RCC 7860 (cell line): ENCODE data around the gene APLF.

ENCODE experiments used
- DNase-seq: peaks from one replicate; pipeline ENCODE4 v3.0.0-alpha.2; 2015; ENCODE audit warnings: low spot score
- FAIRE-seq: peaks from 2 replicates; lab custom pipeline; 2012; peaks lifted over from hg19 to GRCh38; lab: Jason Lieb, UNC

Gene APLF, protein sequence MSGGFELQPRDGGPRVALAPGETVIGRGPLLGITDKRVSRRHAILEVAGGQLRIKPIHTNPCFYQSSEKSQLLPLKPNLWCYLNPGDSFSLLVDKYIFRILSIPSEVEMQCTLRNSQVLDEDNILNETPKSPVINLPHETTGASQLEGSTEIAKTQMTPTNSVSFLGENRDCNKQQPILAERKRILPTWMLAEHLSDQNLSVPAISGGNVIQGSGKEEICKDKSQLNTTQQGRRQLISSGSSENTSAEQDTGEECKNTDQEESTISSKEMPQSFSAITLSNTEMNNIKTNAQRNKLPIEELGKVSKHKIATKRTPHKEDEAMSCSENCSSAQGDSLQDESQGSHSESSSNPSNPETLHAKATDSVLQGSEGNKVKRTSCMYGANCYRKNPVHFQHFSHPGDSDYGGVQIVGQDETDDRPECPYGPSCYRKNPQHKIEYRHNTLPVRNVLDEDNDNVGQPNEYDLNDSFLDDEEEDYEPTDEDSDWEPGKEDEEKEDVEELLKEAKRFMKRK

DNA sequence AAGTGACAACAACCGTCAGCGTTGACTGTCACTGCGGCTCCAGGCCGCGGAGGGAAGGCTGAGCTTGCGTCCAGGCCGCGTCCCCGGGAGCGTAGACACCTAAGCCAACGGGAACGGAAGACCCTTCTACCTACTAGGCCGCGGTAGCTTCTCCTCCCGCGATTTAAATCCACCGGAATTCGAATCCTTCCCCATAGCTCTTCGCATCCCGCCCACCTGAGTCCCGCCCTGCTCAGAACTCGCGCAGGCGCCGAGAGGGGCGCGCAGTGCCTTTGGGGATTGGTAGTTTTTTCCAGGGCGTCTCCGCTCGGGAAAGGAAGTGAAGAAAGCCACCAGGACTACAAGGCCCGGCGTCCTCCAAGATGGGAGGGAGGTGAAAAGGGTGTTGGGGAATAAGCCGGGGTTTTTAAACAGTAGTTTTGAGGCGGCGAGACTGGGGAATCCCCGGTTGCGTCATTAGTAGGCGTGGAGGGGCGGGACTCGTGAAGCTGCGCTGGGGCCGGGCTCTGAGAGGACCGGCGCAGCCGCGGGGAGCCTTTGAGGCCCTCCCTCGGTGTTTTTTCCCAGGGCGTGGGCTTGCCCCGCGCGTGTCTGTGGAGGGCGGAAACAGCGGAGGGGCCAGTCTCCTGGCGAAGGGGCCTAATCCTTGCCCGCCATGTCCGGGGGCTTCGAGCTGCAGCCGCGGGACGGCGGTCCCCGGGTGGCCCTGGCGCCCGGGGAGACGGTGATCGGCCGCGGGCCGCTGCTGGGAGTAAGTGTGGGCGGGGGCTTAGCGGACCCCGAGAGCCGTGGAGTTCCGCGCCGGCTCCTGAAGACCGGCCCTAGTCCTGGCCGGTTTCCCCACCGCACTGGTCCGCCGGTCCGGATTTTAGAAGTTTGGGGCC lies at the start of gene APLF, which contains the start of gene FBXO48:
Gene APLF (plus strand): TSS at position 509 of the 884 bp plus-strand sequence. CDS start 147 bp downstream, at position 656.
Gene FBXO48 (minus strand): TSS at position 218 of the 884 bp plus-strand sequence. CDS start 2,149 bp downstream, outside the sequence.
- DNase-seq (peak; percentile 94), FAIRE-seq (peak; percentile 91)

DNA sequence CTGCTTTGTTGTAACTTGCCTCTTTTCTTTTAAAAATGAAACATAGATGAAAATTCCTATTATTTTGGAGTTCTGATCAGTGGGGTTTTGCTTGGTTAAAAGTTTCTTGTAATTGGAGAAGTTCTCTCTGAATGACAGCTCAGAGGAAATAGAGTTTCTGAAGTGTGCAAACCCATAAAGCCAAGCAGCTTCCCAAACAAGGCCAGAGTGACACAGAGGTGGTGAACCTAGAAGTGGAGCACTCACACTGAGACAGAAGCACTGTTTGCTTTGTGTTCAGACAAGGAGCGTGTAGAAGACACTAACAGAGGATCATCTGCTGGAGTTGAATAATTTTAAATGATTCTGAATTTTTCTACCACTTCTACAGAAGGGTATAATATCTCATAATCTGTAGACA lies 49.5 kb upstream of the APLF start:
- FAIRE-seq (no peak), DNase-seq (no peak)

DNA sequence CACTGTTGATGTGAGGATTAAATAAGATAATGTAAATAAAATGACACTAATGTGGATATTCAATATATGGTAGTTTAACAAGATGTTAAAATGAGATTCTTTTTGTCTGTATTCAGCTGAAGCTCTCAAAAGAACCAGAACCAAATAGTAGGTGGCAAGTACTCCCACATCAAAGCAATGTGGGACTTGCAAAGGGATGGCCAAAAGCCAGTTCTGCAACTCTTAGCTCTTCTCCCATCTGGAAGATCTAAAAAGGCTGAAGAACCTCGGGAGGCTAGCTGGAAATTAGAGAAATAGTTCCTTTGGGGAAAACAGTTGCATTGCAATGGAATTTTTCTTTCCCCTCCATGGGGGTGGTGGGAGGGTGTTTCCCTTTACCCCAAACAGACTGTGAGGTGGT lies 49.0 kb upstream of the APLF start:
- no peak for DNase-seq
- no peak for FAIRE-seq

DNA sequence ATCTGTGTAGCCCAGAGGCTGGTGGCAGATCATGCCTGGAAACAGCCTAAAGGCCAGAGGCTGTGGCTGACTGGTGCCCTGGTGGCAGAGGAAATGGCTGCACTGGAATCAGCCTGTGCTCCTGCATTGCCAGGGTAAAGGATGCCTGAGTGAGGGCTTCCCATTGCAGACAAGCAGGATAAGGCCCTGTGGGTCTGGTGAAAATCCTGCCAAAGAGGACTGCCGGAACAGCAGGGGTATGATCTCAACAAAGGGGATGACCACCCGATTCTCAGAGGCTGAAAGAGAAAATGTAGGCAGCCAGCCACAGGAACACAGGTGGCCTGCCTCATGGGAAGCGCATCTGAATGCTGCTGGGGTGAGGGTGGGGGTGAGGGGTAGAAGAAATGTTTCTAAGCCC lies 48.5 kb upstream of the APLF start:
- DNase-seq (no peak), FAIRE-seq (no peak)

DNA sequence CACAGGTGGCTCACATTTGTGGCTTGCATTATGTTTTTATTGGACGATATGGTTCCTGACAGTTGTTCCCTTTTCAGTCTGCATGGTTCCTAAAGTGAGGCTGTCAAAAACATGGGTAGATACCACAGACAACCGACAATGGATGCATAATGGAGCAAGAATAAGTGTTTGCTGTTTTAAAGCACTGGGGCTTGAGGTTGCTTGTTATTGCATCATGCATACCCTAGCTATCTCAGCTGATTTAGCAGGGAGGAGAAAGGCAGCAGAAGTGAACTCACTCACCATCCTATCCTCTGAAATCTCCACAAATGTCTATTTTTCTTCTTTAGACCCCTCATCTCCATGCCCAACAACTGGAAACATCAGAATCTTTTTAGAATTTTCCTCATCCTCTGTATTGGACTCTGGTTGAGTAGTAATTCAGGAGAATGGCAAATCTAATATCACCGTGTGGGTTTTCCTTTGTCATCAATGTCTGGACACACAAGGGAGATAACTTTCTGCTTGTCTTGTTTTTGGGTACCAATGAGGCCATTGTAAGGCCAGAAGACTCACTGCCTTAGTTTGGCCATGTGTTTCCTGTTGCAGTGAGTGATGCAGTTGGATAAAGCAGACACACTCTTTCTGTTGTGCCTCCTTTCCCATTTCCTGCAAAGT lies 47.0 kb upstream of the APLF start:
- DNase-seq, result no peak
- no peak for FAIRE-seq

DNA sequence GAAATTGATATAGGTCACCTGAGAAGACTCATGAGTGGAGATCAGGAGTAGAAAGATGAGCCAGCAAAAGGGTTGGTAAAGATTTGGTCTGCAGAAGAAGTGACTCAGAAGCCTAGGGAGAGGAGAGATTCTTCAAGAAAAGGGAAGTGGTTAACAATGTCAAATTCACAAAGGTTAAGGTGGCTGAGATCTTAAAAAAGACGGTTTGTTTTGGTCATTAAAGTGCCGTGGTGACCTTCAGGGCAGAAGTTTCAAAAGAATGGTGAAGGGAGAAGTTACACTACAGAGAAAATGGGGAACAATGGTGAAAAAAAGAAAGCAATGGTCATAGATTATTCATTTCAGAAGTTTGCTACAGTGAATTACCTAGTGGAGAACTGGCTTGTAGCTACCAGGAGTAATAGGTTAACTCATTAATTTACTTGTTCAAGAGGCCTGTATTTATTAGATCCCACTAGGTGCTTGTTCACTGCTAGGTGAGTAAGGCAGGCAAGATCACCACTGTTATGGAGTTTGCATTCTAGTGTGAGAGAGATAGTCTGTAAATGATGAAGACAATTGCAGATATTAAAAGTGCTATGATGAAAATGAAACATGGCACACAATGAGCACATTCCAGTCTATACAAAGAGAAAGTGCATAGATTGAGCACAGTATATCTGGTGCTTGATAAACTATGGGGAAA lies 43.3 kb upstream of the APLF start:
- DNase-seq (no peak), FAIRE-seq (no peak)

DNA sequence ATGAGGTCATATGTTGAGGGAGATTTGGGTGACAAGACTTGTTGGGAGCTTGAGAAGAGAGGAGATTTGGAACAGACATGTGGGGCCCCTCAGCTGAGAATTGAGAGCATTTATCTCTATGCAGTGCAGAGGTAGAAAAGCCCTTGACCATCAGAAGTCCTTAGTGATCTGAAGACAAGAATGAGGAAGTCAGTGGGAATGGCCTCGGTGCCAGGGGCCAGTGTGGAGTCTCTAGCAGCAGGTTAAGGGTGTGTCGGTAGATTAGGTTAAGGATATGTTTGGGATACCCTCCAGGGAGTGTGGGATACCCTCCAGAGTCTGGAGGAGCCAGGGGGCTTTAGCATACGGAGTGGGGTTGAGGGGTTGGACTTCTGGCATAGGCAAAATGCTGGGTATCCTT lies 41.9 kb upstream of the APLF start:
- no peak for DNase-seq
- FAIRE-seq, result no peak

DNA sequence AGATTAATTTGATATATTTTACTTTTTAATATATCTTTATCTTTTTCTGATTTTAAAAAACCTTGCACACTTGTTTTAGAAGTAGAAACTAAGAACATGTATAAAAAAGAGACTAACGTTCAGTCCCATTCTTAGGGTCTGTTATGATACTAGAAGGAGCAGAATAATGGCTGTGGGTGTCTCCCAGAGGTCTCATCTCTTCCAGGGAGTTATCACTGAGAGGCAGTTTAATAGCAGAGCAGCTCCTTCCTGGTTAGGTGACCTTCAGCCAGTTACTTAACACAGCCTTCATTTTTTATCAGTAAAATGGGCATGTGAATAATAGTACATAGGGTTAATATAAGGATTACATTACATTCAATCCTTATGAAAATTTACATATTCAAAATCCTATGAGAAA lies 40.9 kb upstream of the APLF start:
- DNase-seq (no peak), FAIRE-seq (no peak)

DNA sequence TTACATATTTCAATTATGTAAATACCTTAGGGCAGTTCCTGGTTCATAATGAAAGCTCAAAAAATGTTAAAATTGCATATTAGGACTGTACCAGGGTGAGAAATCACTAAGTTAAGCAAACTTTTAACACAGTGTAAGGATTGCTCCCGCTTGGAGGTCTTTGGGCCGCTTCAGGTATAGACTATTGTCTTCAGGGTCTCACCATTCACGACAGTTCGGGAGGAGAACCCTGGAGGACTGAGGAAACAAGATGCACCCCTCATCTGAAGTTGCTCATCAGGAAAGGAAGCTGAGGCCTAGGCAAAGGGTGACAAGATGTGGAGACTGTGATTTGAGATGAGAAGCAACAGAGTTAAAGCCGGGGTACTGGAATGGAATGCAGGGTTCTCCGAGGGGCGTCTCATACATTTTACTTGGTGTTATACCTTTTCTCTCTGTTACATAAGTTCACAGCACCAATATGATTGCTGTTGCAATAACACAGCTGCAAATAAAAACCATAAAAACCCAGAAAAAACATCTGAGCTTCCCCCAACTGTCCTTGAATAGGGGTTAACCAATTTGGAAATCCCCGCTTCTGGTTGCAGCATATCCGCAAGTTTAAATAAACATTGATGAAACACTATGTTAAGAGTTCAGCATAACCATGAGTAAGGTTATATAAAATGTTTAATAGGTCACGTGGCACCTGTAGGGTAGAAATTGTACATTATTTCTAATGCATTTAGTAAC lies 40.4 kb upstream of the APLF start:
- no peak for DNase-seq
- FAIRE-seq, result no peak

DNA sequence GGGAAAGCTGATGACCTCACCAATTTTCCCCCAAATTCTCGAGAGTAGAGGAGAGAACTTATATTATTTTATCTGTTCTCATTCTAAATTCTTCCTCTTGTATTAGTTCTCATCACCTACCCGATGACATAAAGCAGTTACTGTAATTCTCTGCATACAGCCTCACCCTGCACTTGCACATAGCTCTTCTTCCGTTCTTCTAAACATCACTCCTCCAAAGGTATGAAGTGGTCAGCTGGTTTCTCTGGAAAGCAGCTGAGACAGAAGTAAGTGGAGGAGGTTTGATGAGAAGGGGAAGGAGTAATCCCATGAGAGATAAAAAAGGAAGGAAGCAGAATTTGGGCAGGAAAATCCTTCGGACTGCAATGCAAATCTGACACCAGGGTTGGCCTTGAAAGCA lies 39.3 kb upstream of the APLF start:
- FAIRE-seq, result no peak
- DNase-seq, result no peak

DNA sequence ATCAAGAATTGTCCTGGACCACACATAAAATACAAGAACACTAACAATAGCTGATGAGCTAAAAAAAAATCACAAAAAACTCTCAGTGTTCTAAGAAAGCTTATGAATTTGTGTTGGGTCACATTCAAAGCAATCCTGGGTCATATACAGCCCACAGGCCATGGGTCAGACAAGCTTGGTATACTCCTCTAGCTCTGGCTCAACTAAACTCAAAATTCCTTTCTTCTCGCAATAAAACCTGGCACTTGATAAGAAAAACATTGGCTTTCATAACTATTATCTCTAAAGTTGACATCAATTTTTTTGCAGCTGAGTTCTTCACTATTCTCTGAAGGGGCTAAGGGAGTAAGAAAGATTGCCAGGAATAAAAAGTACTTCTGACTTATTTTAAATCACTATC lies 38.6 kb upstream of the APLF start:
- no peak for FAIRE-seq
- DNase-seq, result no peak

DNA sequence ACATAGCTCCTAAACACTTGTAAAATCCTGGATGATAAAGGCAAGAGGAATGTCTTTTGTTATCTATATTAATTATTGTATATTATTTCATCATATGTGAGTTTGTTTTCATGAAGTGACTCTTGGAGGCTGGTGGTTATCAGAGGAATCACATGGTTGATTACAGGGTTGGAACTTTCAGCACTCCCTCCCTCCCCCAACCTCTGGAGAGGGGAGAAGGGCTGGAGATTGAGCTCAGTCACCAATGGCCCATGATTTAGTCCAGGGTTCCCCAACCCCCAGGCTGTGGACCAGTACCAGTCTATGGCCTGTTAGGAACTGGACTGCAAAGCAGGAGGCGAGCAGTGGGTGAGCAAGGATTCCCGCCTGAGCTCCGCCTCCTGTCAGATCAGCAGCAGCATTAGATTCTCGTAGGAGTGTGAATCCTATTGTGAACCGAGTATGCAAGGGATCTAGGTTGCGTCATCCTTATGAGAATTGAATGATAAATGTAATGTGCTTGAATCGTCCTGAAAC lies 38.0 kb upstream of the APLF start:
- no peak for FAIRE-seq
- DNase-seq, result no peak

DNA sequence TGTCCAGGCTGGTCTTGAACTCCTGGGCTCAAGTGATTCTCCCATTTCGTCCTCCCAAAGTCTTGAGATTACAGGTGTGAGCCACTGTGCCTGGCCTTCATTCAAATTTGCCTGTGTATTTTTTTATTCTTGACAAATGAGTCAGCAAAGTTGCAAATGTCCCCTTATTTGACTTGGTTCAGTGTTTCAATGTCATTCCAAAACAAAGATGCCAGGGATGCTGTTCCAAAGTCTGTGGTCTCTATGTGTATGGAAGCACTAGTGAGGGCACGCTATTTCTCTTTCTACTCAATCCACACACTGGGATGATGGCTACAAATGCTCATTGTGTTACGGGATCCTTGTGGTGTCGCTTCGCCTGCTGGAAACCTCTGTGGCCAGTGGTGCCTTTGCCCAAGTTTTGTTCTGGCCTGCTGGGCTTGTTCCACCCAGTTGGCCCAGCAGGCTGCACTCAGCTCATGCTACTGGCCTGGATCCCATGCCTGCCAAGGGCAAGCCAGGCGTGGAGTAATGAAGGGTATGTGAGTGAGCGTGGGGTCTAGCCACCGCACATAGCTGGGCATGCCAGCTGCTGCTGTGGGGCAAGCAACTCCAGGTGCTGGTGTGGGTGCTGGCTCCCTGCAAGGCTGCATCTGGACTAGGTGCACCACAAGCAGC lies 35.9 kb upstream of the APLF start:
- DNase-seq (no peak), FAIRE-seq (no peak)

DNA sequence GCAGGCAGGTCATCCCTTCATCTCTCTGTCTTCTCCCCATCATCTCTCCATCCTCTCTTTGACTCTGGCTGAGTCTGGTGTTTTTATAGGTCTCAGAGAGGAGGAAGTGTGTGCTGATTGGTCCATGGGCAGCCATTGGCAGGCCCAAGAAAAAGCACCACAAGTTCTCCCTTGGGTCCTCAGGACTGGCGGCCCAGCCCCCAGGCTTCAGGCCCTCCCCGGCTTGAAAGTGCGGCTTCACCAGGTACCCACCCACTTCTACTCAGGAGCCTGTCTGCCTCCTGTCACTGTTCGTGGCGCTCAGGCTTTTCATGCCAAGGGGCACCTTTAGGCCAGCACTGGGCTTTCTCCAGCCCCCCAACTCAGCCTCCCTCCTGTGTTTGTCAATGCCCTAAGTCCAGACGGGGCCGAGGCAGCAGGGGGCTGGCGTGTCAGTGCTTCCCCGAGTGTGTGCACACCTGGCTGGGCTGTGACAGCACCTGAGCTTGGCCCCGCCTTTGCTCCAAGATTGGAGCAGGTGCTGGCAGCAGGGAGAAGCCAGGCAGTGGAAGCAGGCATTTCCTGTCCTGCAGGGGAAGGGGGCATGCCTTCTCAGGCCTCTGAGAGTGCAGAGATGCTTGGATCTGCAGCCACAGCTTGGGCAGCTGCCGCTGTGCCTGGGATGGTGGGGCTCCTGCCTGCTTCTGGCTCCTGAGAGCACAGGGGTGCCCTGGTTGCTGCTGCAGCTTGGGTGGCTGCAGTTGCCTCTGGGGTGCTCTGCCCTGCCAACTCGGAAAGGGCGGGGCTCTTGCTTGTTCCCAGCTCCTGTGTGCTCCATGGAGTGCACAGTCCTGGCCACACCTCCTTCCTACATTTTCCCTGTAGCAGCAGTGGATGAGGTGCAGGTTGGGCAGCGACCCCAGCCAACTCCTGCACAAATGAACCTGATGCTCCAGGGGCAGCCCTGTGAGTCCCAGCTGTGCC lies 34.4 kb upstream of the APLF start:
- DNase-seq (no peak), FAIRE-seq (no peak)

DNA sequence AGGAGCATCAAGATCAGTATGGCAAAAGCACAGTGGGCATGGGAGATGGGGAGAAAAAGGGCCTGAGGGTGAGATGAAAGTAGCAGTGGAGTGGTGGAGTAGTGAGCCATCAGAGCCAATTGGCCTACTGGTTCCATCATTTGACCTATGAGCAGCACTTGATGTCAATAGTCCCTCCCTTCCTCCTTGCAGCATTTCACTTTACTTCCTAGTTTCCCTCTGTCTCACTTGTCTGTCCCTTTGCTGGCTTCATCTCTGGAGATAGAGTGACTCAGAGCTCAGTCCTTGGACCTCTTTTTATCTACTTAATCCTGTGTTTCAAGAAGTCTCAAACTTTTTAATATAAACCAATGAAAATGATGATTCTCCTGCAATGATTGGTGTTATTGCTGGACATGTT lies 32.4 kb upstream of the APLF start:
- DNase-seq (no peak), FAIRE-seq (no peak)

DNA sequence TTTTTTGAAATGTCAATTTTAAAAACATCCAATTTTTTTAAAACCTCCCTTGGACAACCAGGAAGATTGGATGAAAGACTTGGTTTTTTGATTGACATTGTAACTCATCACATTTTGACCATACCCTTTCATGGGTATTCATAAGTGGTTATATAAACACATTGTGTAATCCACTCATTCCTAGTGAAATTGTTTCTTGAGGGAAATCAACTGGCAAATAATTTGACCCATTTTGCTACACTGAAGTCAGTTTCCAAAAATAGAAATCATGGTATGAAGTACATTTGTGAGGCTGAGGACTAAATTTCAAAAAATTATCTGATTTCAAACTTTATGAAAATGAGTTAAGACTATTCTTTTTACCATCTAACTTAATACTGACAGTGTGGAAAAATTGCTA lies 31.8 kb upstream of the APLF start:
- DNase-seq (no peak), FAIRE-seq (no peak)

DNA sequence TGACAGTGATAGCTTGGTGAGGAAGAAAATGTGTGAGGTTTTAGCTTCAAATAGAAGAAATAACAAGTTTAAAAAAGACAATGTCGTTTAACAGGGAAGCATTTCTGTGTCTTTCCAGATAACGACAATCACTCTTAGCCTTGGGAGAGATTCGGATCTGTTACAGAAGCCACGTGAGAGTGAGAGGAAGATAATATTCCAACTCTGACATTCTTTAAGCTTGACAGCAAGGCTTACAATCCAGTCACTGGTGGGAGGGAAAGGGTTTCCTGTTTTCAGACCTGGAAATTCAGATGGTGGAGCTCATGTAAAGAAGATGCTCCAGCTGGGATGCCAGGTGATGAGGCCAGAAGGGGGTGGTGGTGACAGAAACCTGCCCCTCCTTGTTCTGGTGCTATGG lies 31.1 kb upstream of the APLF start:
- FAIRE-seq (no peak), DNase-seq (no peak)
